Ishikawa (cell line): ENCODE results near the gene IPO13.

Source experiments
- CEBPB ChIP-seq: IDR thresholded peaks from 2 replicates; pipeline ENCODE4 v1.6.1; 2012
- CREB1 ChIP-seq: IDR thresholded peaks from 2 replicates; pipeline ENCODE4 v1.6.1; 2012; ENCODE audit warnings: low read depth
- EGR1 ChIP-seq: IDR thresholded peaks from 2 replicates; pipeline ENCODE4 v1.6.1; 2012
- EP300 ChIP-seq: IDR thresholded peaks from 2 replicates; pipeline ENCODE4 v1.6.1; 2012; ENCODE audit warnings: borderline replicate concordance
- FOXM1 ChIP-seq: IDR thresholded peaks from 2 replicates; pipeline ENCODE4 v1.6.1; 2012; ENCODE audit warnings: low read depth, borderline replicate concordance
- MAX ChIP-seq: IDR thresholded peaks from 2 replicates; pipeline ENCODE4 v1.6.1; 2012
- NFIC ChIP-seq: IDR thresholded peaks from 2 replicates; pipeline ENCODE4 v1.6.1; 2012
- RAD21 ChIP-seq: IDR thresholded peaks from 2 replicates; pipeline ENCODE4 v1.6.1; 2012; ENCODE audit warnings: low read depth
- REST ChIP-seq: IDR thresholded peaks from 2 replicates; pipeline ENCODE4 v1.6.1; 2012; ENCODE audit warnings: low read depth, mild to moderate bottlenecking
- TAF1 ChIP-seq: IDR thresholded peaks from 2 replicates; pipeline ENCODE4 v1.6.1; 2012; ENCODE audit warnings: low read depth, mild to moderate bottlenecking
- TCF12 ChIP-seq: IDR thresholded peaks from 2 replicates; pipeline ENCODE4 v1.6.1; 2012; ENCODE audit warnings: low read depth
- TEAD4 ChIP-seq: IDR thresholded peaks from 2 replicates; pipeline ENCODE4 v1.6.1; 2012
- USF1 ChIP-seq: IDR thresholded peaks from 2 replicates; pipeline ENCODE4 v1.6.1; 2012
- YY1 ChIP-seq: IDR thresholded peaks from 2 replicates; pipeline ENCODE4 v1.6.1; 2012; ENCODE audit warnings: low read depth
- ZBTB7A ChIP-seq: IDR thresholded peaks from 2 replicates; pipeline ENCODE4 v1.6.1; 2012; ENCODE audit warnings: low read depth

Gene IPO13

GRCh38 chr1:43999455-43999854, 52.7 kb downstream of the IPO13 start:
- TF ChIP-seq MAX, result no peak
- TF ChIP-seq EP300, result no peak

GRCh38 chr1:44000122-44000665, 53.4 kb downstream of the IPO13 start:
- TF ChIP-seq RAD21 (no peak), CEBPB (no peak), MAX (no peak), TCF12 (no peak), EP300 (no peak), NFIC (no peak), ZBTB7A (no peak), TEAD4 (no peak), FOXM1 (no peak), CREB1 (no peak), REST (no peak), TAF1 (no peak), USF1 (no peak)

GRCh38 chr1:44002165-44002564, 55.4 kb downstream of the IPO13 start:
- no peak for TF ChIP-seq EP300
- TF ChIP-seq CREB1, result no peak
- TF ChIP-seq MAX, result no peak
- TF ChIP-seq TCF12, result no peak
- no peak for TF ChIP-seq YY1
- TF ChIP-seq ZBTB7A, result no peak
- TF ChIP-seq NFIC, result no peak
- TF ChIP-seq USF1, result no peak
- TF ChIP-seq REST, result no peak
- TF ChIP-seq TEAD4, result no peak
- no peak for TF ChIP-seq FOXM1
- TF ChIP-seq RAD21, result no peak
- no peak for TF ChIP-seq CEBPB
- no peak for TF ChIP-seq TAF1
- TF ChIP-seq EGR1, result no peak

- TF ChIP-seq TEAD4 (no peak), ZBTB7A (0 out of 2 replicates have a peak, but pooled peaks have one; percentile 46)
These were observed 55.9 kb downstream of the IPO13 start for GRCh38 chr1:44002606-44003157.

GRCh38 chr1:44008259-44008658, 61.5 kb downstream of the IPO13 start:
- TF ChIP-seq USF1 (no peak), EGR1 (no peak), EP300 (no peak), RAD21 (no peak), CEBPB (no peak), YY1 (no peak), NFIC (no peak)

GRCh38 chr1:44010935-44011471, 64.3 kb downstream of the IPO13 start:
- no peak for TF ChIP-seq ZBTB7A
- TF ChIP-seq EGR1, result no peak
